T-helper 22 cell (primary cell): Measurements from ENCODE around the gene CTTN.

Source experiments
- DNase-seq: peaks from one replicate; pipeline ENCODE4 v3.0.0-alpha.2; 2020; ENCODE audit warnings: low read depth

CTTN gene

GRCh38 chr11:70397983-70398833, at the start of gene CTTN:
Gene CTTN (plus strand): TSS chr11:70398529. CDS start chr11:70407298, 8,769 bp downstream.
- peak; percentile 25 for DNase-seq

- no peak for DNase-seq
Measured at GRCh38 chr11:70348608-70349007, 49.7 kb upstream of the CTTN start.

GRCh38 chr11:70351646-70352045, 46.7 kb upstream of the CTTN start:
- DNase-seq = no peak

GRCh38 chr11:70352100-70352499, 46.2 kb upstream of the CTTN start:
- no peak for DNase-seq

- DNase-seq = no peak
Measured at GRCh38 chr11:70352601-70353000, 45.7 kb upstream of the CTTN start.

GRCh38 chr11:70353329-70353728, 45.0 kb upstream of the CTTN start:
- no peak for DNase-seq

- no peak for DNase-seq
Measured at GRCh38 chr11:70353900-70354568, 44.3 kb upstream of the CTTN start.

GRCh38 chr11:70354629-70355028, 43.7 kb upstream of the CTTN start:
- no peak for DNase-seq

- DNase-seq = no peak
Measured at GRCh38 chr11:70358753-70359152, 39.6 kb upstream of the CTTN start.

GRCh38 chr11:70359451-70360205, 38.7 kb upstream of the CTTN start:
- no peak for DNase-seq

GRCh38 chr11:70360211-70360610, 38.1 kb upstream of the CTTN start:
- no peak for DNase-seq

GRCh38 chr11:70364178-70364577, 34.2 kb upstream of the CTTN start:
- DNase-seq = no peak

GRCh38 chr11:70364745-70365543, 33.4 kb upstream of the CTTN start:
- peak; percentile 2 for DNase-seq

GRCh38 chr11:70365544-70365927, 32.8 kb upstream of the CTTN start:
- DNase-seq = no peak

GRCh38 chr11:70367071-70367470, 31.3 kb upstream of the CTTN start:
- no peak for DNase-seq

GRCh38 chr11:70368961-70369360, 29.4 kb upstream of the CTTN start:
- DNase-seq = no peak

- DNase-seq = no peak
Measured at GRCh38 chr11:70371241-70371640, 27.1 kb upstream of the CTTN start.

- DNase-seq = no peak
Measured at GRCh38 chr11:70372076-70372475, 26.3 kb upstream of the CTTN start.

- DNase-seq = no peak
Measured at GRCh38 chr11:70376621-70377020, 21.7 kb upstream of the CTTN start.

- no peak for DNase-seq
Measured at GRCh38 chr11:70377645-70378044, 20.7 kb upstream of the CTTN start.

- no peak for DNase-seq
Measured at GRCh38 chr11:70378506-70379134, 19.7 kb upstream of the CTTN start.
